ENCODE results near the gene CEND1.

The CEND1 gene

DNA sequence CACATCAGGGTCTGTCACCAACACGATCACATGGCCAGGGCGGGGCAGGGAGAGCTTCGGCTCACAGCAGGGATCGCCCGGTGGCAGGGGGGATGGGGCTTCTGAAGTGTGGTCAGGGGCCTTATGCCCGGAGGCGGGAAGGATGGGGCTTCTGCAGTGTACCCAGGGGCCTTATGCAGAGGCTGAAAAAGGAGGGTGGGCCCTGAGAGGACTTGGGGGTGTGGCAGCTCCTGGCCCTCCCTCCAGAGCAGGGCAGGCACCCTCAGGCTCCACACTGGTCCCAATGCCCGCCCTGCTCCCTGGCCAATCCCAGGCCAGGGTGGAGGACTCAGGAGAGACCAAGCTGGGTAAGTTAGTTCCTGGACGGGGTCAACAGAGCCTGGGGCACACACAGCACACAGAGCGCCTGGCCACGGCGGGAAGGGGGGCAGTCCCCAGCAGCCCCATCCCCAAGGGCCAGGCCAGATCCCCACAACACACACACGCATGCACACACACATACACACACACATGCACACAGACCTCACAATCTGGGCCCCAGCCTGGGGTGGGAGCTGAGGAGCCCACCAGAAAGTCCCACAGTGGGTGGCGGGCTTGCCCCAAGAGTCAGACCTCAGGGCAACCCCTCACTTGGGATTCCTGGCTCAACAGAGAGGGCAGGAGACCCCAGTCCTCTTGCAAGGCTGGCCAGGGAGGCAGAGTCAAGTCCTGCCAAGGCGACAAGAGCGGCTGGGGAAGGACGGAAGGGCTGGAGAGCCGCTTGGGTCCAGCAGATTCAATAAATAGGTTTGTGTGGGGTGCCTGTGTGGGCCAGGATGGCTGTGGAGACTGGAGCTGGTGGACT is 1.1 kb upstream of the CEND1 start:
- Histone ChIP-seq H3K4me1 (ENCODE audit: control insufficient read depth, insufficient read depth, low read length) (peaks cover 9% of the 10 kb centered on the region), H3K27me3 (replicated peaks; ENCODE audit: control insufficient read depth, insufficient read depth, low read length) (no peaks in the 10 kb centered on the region), H3K9me3 (ENCODE audit: control insufficient read depth, low read length) (no peaks in the 10 kb centered on the region), H3K9ac (ENCODE audit: low read length) (peak overlapping the region; percentile 20), H3K4me3 (ENCODE audit: low read length) (no peak overlapping the region), H3K36me3 (ENCODE audit: control insufficient read depth, insufficient read depth, low read length, severe bottlenecking) (peaks cover 7% of the 10 kb centered on the region)
- DNase-seq (ENCODE audit: low read depth) = peak; percentile 33

DNA sequence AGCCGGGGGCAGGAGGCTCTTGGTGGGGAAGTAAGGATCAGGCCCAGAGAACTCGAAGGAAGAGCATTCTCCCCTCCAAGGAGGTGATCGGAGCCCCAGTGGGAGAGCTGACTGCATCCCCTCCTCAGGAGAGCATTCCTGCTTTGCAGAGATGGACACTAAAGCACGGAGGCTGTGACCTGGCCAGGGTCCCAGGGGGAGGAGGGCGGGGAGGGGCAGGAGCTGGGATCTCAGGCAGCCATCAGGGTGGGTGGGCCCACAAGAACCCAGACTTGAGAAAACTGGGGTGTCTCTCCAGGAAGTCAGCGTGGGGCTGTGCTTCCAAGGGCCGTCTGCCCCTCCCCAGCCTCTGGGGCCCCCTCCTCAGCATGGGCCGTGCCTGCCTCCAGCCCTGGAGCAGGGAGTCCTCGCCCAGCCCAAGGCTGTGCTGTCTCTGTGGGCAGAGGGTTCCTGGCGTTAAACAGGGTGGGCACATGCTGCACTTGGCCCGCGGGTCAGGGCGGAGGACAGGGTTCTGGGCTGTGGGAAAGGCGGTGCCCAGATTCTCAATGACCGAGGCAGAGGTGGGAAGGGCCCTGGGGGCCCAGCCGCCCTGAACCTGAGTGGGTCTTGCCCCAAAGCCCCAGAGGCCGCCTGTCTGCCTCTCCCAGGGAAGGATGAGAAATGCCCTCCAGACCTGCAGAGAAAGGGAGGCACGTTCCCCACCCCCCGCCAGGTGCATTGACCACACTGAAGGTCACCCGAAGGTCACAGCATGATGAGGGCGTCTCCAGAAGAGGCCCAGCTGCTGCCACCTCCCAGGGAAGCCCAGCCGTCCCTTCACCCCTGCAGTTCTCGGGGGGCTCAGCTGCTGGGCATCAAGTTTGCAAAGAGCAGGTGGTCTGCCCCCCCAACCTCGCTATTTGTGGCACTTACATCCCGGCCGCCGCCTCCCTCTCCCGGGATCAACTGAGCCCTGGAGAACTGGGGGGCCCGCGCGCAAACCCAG is 643 bp downstream of the CEND1 start:
- H3K4me1 ChIP-seq (ENCODE audit: control insufficient read depth, insufficient read depth, low read length) = peaks cover 4% of the 10 kb centered on the region
- no peak for DNase-seq (ENCODE audit: low read depth)
- no peak overlapping the region for H3K4me3 ChIP-seq (ENCODE audit: low read length)
- no peaks in the 10 kb centered on the region for H3K9me3 ChIP-seq (ENCODE audit: control insufficient read depth, low read length)
- no peaks in the 10 kb centered on the region for H3K27me3 ChIP-seq (replicated peaks; ENCODE audit: control insufficient read depth, insufficient read depth, low read length)
- H3K36me3 ChIP-seq (ENCODE audit: control insufficient read depth, insufficient read depth, low read length, severe bottlenecking) = peaks cover 7% of the 10 kb centered on the region
- no peak overlapping the region for H3K9ac ChIP-seq (ENCODE audit: low read length)

DNA sequence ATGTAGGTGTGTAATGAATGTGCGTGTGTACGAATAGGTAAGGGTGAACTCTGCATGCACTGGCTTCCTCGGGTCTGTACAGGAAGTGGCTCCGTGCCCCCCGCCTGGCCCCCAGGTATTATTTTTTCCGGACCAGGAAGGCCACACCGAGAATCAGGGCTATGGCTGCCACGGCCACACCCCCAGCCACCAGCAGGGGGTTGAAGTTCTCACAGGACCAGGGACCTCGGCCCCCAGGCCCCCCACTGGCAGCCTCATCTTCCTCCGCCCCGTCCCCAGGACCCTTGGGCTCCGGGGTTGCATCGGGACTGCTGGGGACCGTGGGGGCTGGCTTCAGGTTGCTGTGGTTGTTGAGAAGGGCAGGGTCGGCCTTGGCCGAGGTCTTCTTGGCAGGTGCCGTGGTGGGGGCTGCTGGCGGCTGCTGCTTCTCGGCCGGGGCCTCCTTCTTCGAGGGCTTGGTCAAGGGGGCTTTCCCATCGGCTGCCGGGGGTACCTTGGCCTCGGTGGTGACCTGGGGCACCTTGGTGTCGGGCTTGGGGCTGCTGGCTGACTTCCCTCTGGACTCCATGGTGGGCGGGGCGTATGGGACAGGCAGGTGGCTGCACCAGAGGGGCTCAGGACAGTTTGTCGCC is 1.8 kb downstream of the CEND1 start:
- no peak overlapping the region for H3K4me3 ChIP-seq (ENCODE audit: low read length)
- peaks cover 8% of the 10 kb centered on the region for H3K4me1 ChIP-seq (ENCODE audit: control insufficient read depth, insufficient read depth, low read length)
- peaks cover 6% of the 10 kb centered on the region for H3K36me3 ChIP-seq (ENCODE audit: control insufficient read depth, insufficient read depth, low read length, severe bottlenecking)
- no peak for DNase-seq (ENCODE audit: low read depth)
- H3K9ac ChIP-seq (ENCODE audit: low read length) = no peak overlapping the region
- H3K9me3 ChIP-seq (ENCODE audit: control insufficient read depth, low read length) = no peaks in the 10 kb centered on the region
- no peaks in the 10 kb centered on the region for H3K27me3 ChIP-seq (replicated peaks; ENCODE audit: control insufficient read depth, insufficient read depth, low read length)

DNA sequence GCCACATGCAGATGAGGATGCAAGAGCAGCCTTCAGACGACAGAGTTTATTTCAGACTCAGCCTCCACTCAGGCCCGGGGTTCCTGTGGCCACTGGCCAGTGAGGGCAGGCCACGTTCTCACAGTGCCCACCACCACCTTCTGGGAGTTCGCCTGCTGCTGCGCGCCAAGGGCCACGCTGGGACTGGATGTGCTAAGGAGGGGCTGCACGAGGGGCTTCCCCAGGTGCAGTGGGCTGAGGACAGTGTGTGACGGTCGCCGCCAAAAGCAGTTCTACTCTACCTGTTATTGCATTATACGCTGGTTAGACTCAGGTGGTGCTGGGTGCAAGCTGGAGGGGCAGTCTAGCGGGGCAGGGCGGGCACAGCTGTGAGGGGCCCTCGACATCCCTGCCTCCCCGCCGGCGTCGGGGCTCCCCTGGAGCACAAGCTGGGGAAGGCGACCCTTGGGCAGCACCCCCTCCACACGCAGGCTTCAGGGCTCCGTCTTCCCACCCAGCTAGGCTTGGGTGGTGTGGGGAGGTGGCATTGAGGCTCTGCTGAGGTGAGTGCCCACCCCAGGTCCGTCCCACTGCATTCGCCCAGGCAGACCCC is 2.7 kb downstream of the CEND1 start:
- H3K9ac ChIP-seq (ENCODE audit: low read length) = no peak overlapping the region
- no peak overlapping the region for H3K4me3 ChIP-seq (ENCODE audit: low read length)
- DNase-seq (ENCODE audit: low read depth) = no peak
- peaks cover 8% of the 10 kb centered on the region for H3K4me1 ChIP-seq (ENCODE audit: control insufficient read depth, insufficient read depth, low read length)
- peaks cover 4% of the 10 kb centered on the region for H3K36me3 ChIP-seq (ENCODE audit: control insufficient read depth, insufficient read depth, low read length, severe bottlenecking)
- no peaks in the 10 kb centered on the region for H3K9me3 ChIP-seq (ENCODE audit: control insufficient read depth, low read length)
- no peaks in the 10 kb centered on the region for H3K27me3 ChIP-seq (replicated peaks; ENCODE audit: control insufficient read depth, insufficient read depth, low read length)

DNA sequence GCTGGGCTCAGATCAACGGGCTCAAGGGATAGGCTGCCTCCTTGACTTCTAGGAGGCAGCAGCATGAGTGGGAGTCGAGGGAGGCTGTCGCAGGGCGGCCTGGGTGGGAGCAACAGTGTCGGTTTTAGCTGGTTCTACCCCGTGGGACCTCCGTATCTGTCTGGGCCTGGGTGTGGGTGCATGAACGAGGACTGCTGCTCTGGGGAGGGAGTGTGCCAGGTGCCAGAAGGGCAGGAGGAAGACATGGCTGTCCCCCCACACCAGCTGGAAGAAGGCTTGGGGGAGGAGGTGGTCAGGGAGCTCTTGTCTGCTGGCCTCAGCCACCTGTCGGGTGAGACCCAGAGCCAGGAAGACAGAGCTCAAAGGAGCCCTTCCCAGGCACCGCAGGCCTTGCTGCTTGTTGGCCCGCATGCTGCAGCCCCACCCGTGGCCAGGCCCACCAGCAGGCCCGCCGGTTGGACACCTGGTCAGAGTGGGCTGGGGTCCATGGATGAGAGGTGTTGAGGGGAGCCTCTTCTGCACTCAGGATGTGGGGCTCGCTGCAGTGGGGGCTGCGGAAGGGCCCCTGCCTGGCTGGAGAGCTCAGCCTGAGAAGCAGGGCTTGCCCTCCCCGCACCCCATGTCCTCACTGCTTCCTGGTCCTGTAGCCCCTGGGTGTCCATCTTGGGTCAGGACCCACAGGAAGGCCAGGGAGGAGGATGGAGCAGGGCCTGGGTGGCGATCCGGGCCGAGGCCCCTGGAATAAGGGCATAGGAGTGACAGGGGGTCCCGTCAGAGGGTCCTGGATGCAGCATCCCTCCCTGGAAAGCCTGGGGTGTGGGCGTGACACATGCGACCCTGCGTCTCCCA is 3.4 kb downstream of the CEND1 start:
- H3K4me3 ChIP-seq (ENCODE audit: low read length) = no peak overlapping the region
- no peaks in the 10 kb centered on the region for H3K9me3 ChIP-seq (ENCODE audit: control insufficient read depth, low read length)
- H3K27me3 ChIP-seq (replicated peaks; ENCODE audit: control insufficient read depth, insufficient read depth, low read length) = no peaks in the 10 kb centered on the region
- peaks cover 8% of the 10 kb centered on the region for H3K4me1 ChIP-seq (ENCODE audit: control insufficient read depth, insufficient read depth, low read length)
- no peaks in the 10 kb centered on the region for H3K36me3 ChIP-seq (ENCODE audit: control insufficient read depth, insufficient read depth, low read length, severe bottlenecking)
- H3K9ac ChIP-seq (ENCODE audit: low read length) = no peak overlapping the region
- DNase-seq (ENCODE audit: low read depth) = no peak

DNA sequence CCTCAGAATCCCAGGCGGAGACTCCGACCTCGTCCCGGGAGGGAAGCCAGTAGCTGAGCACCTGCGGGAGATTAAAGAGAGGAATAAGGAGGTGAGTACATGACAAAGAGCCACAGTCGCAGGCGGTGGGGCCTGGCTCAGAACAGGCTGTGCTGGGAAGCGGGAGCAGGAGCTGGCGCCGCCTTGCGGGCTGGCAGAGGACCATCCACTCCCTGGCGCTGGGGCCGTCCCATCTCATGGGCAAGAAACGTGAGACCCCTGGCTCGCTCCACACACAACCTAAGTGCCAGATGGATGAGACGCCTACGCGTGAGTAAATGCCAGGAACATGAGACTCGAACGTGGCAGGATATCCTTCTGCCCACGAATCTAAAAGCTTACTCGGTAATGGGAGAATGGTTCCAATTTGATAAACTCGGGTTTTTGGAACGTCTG is 6.3 kb downstream of the CEND1 start:
- peak; percentile 96 for DNase-seq (ENCODE audit: low read depth)
- Histone ChIP-seq H3K27me3 (replicated peaks; ENCODE audit: control insufficient read depth, insufficient read depth, low read length) (no peaks in the 10 kb centered on the region), H3K36me3 (ENCODE audit: control insufficient read depth, insufficient read depth, low read length, severe bottlenecking) (peaks cover 8% of the 10 kb centered on the region), H3K4me3 (ENCODE audit: low read length) (no peak overlapping the region), H3K9ac (ENCODE audit: low read length) (peak overlapping the region; percentile 51), H3K9me3 (ENCODE audit: control insufficient read depth, low read length) (no peaks in the 10 kb centered on the region), H3K4me1 (ENCODE audit: control insufficient read depth, insufficient read depth, low read length) (peaks cover 10% of the 10 kb centered on the region)

DNA sequence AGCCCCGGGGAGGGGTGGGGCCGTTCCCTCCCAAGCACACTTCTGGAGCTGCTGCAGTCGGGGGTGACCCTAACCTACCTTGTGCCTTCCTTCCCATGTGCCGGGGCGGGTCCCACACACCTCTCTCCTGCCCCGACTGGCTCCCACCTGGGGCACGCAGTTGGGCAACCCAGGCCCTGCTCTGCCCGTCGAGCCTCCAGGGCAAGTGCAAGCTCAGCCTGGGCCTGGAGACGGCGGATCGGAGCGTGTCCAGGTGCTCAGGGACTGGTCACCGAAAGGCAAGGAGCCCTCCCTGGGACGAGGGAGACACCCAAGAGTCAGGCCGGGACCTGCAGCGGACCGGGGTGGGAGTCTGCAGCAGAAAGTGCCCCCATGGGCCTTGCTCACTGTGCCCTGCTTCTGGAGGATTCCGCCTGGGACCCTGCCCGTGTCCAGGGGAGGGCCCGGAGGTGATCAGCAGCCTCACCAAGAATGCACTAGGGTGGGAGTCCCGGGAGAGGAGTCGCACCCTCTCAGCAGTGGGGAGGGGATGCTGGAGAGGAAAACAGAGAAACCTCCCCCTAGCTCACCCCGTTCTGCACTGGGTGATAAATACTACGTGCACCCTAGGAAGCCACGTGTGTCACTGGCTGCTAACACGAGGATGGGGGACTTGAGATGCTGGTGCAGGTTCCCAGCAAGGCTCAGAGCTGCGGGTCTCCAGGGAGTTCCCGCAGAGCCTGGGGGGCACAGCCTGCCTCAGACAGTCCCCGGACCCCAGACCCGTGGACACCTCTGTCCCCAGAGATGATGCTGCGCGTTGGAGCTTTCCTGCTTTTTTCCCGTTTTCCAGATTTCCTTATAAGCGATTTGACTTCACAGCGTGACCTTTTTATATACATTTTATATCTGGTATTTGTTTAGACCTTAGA is 7.4 kb downstream of the CEND1 start:
- no peaks in the 10 kb centered on the region for H3K9me3 ChIP-seq (ENCODE audit: control insufficient read depth, low read length)
- H3K36me3 ChIP-seq (ENCODE audit: control insufficient read depth, insufficient read depth, low read length, severe bottlenecking) = peaks cover 8% of the 10 kb centered on the region
- no peak for DNase-seq (ENCODE audit: low read depth)
- H3K4me1 ChIP-seq (ENCODE audit: control insufficient read depth, insufficient read depth, low read length) = peaks cover 17% of the 10 kb centered on the region
- H3K4me3 ChIP-seq (ENCODE audit: low read length) = no peak overlapping the region
- H3K27me3 ChIP-seq (replicated peaks; ENCODE audit: control insufficient read depth, insufficient read depth, low read length) = no peaks in the 10 kb centered on the region
- H3K9ac ChIP-seq (ENCODE audit: low read length) = peak overlapping the region; percentile 51

- DNase-seq (ENCODE audit: low read depth) = no peak
Measured at GRCh38 chr11:779955-780532, 9.8 kb downstream of the CEND1 start.

More at GRCh38 chr11:779955-780532, 9.8 kb downstream of the CEND1 start:
- Histone ChIP-seq H3K9ac (ENCODE audit: low read length) (no peak overlapping the region), H3K9me3 (ENCODE audit: control insufficient read depth, low read length) (no peaks in the 10 kb centered on the region), H3K36me3 (ENCODE audit: control insufficient read depth, insufficient read depth, low read length, severe bottlenecking) (peaks cover 8% of the 10 kb centered on the region), H3K4me3 (ENCODE audit: low read length) (no peak overlapping the region), H3K4me1 (ENCODE audit: control insufficient read depth, insufficient read depth, low read length) (peaks cover 24% of the 10 kb centered on the region), H3K27me3 (replicated peaks; ENCODE audit: control insufficient read depth, insufficient read depth, low read length) (no peaks in the 10 kb centered on the region)
